Raji (cell line): Measurements from ENCODE around the gene LAIR2.
A peak's percentile ranks its signal among the peaks of the same experiment; 100 is the strongest.

Experiments used
- POLR2A ChIP-seq: IDR thresholded peaks from 2 replicates; pipeline ENCODE4 v1.6.1; 2011; ENCODE audit warnings: low read depth, low read length, control low read depth; ENCODE audit not compliant: insufficient read depth

The LAIR2 gene

DNA sequence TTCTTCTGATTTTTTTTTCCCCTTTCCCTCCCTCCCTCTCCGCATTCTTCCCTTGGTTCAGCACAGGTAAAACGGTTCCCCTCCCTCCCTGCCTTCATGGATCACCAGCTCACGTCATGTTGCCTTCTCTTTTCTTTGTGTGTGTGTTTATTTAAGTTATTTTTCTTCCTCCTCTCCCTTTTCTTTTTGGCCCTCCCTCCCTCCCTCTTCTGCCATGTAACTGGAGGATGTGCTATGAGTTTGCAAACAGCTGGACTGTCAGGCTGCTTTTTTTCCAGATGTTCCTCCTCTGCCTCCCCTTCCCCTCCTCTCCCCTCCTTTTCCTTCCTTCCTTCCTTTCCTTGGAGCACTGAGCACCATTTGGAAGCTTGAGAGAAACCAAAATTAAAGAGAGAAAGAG is 41.0 kb upstream of the LAIR2 start:
- no peak for TF ChIP-seq POLR2A

DNA sequence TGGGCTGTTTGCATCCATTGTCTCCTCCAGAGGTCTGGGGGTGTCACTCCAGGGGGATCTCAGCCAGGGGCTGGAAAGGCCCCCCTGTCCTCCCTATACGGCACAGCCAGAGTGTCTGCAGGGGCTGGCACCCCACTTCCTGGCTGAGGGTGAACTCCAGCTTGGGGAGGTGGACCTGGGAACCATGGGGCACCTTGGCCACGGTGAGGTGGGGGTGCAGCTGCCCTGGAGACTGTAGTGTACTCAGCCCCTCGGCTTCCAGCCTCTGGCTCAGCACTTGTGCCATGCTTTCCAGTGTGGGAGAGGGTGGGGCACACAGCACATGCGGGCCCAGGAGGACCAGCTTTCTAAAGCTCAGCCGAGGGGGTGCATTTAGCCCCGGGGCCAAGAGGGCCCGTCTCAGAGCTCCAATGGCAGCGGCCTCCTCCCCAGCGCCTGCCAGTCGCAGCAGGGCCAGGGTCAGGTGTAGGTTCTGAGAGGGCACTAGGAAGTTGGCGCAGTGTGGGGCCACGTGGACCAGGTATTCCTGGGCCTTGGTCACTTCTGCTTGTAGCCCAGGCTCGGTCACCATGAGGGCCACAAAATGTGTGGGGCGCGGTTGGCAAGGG is 40.5 kb upstream of the LAIR2 start:
- TF ChIP-seq POLR2A = no peak

DNA sequence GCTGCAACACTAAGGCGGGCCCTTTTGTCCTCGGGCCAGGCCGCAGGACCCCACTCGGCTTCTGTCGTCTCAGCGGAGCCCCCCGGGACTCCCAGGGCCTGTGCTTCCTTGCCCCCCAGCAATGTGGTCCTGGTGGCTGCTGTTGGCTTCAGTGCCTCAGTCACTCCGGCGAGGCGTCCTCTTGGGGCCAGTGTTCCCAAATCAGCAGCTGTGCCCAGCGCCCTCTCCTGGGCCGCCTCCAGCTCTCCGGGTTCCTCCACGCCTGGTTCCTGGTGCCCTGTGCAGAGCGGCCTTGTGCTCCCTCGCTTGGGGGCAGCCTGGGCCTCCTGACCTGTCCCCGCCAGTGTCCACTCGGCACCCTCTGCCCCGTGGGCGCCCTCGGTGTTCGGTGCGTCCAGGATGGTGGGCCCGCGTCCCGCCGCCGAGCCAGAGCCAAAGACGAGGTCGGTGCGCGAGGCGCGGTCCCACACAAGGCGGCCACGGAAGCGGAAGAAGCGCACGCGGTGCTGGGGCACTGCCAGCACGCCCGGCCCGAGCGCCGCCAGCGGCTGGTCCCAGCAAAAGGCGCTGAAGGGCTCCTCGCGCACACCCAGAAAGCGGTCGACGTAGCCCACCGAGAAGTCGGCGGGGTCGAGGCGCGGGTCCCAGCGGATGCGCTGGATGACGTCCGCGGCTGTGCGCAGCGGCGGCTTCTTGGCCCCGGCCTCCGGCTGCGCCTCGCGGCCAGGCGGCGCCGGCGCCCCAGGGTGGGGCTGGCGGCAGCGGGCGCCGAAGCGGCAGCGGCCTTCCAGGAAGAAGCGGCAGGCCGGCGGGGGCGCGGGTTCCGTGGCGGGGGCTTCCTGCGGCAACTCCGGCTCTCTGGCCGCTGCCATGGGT is 39.7 kb upstream of the LAIR2 start:
- TF ChIP-seq POLR2A = no peak

DNA sequence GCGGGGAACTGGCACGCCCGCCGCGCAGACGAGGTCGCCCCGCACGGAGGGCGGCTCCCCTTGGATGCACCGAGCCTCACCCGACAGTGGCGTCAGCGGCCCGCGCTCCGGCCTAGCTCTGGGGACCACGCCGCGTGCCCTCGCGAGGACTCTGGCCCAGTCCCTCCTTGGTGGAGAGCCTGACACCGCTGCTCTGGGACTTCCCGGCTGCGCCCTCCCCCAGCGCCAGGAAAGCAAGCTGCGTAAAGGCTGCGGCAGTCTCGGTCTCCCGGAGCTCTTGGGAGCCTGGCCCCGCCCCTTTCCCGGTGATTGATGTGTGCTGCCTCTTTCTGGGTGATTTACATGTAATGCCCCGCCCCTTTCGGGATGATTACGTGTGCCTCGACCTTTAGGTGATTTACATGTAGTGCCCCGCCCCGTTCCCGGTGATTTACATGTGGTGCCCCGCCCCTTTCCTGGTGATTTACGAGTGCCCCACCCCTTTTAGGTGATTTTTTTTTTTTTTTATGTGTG is 39.0 kb upstream of the LAIR2 start, which contains the start of gene LENG9:
LENG9 (minus strand) TSS at position 248 of the 513 bp plus-strand sequence. CDS start 252 bp downstream, outside the sequence.
- no peak for TF ChIP-seq POLR2A

DNA sequence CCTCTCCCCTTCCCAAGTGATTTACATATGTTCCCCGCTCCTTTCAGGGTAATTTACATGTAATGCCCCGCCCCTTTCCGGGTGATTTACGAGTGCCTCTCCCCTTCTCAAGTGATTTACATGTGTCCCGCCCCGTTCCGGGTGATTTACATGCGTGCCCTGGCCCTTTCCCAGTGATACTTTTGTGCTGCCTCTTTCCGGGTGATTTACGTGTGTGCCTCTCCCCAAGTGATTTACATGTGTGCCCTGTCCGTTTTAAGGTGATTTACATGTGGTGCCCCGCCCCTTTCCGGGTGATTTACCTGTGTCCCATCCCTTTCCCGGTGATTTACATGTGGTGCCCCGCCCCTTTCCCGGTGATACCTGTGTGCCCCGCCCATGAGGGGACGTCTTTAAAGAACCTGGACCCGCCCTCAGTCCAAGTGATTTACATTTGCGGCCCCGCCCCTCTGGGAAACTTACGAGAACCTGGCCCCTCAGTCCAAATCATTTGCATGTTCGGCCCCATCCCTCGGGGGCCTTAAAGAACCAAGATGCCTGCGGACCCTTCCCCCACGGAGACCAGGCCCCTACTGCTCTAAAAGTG is 38.5 kb upstream of the LAIR2 start:
- TF ChIP-seq POLR2A = no peak

DNA sequence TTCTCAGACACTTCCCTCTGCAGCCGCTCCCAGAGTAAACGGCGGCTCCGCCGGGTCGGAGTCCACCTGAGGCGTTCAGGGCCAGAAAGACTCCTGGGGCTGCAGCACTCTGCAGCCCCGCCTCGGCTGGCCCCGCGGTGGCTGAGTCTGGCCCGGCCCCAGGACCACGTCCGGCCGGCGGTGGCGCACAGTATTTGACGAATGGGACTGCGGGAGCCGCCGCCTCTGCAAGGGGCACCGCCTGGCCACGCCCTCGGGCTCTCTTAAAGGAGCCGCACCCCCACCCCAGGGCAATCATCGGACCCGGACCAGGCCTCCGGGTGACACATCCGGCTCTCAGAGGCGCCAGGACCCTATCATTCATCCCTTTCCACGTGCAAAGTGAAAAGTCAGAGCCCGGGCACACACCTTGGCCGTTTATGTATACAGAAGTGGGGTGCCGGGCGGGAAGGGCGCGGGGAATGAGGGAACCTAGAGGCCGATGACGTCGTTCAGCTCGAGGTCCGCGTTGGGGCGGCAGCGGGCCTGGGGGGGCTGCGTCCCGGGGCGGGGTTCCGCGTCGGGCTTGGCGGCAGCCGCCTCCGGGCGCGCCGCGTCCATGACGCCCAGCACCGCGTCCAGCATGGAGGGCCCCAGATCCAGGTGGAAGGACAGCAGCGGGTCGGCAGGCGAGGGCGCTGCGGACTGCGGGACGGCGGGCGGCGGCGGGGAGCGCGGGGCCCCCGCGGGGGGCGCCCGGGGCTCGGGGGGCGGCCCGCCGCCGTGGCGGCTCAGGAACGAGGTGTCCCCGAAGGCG is 37.8 kb upstream of the LAIR2 start:
- TF ChIP-seq POLR2A = peak; percentile 48; the same call in 1 of the 2 replicates

DNA sequence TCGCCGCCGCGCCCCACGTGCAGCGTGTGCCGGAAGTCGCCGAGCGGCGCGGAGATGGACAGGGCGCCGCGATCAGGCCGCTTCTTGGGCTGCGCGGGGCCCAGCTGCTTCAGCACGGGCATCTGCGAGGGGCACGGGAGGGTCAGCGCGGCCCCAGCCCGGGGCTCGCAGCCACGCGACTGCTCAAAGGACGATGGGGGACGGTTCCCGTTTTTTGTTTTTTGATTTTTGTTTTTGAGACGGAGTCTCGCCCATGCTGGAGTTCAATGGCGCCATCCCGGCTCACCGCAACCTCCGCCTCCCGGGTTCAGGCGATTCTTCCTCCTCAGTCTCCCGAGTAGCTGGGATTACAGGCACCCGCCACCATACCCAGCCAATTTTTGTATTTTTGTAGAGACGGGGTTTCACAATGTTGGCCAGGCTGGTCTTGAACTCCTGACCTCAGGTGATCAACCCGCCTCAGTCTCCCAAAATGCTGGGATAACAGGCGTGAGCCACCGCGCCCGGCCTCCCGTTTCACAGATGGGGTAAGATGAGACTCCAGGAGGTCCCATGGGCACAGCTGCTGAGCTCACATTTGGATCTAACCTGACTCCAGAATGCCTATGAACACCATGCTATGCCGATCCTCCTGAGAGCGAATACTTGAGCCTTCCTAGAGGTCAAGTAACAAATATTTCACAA is 37.1 kb upstream of the LAIR2 start:
- TF ChIP-seq POLR2A = no peak

DNA sequence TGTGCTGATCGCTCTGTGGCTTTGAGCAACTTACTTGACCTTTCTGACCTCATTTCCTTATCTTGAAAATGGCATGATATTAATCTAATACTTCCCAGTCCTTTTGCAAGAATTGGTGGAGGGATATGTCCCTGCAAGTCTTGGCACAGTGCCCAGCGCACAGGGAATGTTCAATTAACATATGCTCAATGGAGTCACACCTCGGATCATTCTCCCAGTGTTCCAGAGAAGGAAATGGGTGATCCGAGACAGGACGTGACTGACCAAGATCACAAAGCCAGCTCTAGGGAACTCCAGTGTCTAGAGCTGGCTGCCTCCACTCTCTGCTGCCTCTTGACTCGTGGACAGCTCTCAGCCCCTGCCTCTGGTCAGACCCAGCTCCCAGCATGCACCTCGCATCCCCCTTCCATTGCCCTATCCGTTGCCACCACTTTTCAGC is 33.1 kb upstream of the LAIR2 start:
- no peak for TF ChIP-seq POLR2A

DNA sequence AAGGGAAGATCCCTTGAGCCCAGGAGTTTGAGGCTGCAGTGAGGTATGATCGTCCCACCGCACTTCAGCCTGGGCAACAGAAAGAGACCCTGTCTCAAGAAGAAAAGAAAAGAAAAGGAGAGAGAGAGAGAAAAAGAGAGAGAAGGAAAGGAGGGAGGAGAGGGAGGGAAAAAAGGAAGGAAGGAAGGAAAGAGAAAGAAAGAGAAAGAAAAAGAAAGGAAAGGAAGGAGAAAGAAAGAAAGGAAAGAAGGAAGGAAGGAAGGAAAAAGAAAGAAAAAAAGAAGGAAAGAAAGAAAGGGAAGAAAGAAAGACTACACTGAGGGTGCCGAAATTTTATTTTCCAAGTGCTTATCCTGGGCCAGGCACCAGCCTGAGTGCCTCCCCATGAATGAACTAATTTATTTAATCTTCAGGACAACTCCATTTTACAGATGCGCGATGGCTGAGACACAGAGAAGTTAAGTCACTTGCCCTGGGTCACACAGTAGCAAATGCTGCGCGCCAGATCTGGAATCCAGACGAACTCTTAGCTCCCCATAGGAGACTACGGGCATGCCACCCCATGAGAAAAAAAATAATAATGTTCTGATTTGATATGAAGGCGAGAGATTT is 32.2 kb upstream of the LAIR2 start:
- TF ChIP-seq POLR2A = no peak

DNA sequence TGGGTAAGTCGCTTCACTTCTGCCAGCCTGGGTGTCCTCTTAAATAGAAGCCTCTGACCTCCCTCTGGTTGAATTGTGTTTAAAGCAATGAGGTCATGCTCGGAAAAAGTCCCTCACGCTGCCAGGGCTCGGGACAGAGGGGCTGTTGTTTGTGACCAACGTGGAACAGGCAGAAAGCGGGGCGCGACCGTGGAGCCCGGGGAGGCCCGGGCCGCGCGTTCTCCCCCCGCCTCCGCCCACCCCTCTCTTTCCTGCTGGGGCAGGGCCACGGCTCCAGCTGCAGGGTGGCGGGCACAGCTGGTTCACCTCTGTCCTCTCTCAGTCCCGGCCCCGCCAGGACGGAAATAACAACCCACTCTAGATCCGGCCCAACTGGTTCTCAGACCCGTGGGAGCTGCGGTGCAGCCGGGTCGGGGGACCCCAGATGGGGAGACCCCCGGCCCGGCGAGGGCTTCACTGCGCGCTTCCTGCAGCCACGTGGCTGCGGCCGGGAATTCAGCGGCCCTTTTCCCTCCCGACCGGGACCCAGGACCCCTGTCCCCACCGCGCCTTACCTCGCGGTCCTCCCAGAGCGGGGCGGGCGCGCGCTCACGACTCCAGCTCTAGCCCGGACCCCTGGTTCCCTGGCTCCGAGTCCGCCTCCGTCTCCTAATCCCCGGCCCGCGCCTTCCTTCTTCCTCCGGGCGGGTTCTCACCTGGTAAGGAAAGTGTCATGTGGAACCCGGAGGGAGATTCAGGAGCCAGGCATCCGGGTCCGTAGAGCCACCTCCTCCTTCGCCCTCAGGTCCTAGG is 31.4 kb upstream of the LAIR2 start:
- TF ChIP-seq POLR2A = no peak

DNA sequence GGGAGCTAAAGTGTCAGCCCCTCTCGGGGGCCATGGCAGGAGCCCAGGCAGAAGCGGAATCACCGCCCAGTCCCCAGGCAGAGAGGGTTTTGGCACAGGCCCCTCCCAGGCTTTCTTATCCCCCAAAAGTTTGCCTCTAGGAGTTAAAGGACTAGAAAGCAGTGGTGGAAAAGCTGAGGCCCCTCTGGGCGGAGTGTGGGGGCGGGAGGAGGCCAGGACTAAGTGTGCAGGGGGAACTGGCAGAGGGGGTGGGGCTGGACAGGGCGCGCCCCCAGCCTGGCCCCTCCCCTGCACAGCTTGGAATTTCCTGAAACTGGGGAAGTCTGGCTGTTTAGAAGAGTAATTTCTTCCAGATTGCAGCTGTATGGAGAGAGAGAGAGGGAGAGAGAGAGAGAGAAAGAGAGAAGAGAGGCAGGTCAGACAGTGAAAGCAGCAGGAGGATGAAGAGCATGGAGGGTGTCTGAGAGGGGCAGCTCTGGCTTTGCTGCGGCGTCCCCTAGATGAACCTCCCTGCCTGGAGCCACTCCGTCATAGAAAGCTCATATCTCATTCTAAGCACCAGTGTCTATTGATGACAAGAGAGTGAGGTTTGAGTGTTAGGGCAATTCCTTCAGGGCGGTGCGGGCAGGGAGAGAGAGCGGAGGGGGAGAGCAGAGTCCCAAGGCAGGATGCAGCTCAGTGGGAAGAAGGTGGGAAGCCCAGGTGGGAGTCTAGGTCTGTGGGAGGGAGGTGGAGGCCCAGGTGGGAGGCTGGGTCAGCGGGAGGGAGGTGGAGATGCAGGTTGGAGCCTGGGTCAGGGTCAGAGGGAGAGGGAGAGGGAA is 29.4 kb upstream of the LAIR2 start, which contains the start of gene CDC42EP5:
CDC42EP5 (minus strand) TSS at position 226 of the 821 bp plus-strand sequence. CDS start 7,749 bp downstream, outside the sequence.
- no peak for TF ChIP-seq POLR2A

DNA sequence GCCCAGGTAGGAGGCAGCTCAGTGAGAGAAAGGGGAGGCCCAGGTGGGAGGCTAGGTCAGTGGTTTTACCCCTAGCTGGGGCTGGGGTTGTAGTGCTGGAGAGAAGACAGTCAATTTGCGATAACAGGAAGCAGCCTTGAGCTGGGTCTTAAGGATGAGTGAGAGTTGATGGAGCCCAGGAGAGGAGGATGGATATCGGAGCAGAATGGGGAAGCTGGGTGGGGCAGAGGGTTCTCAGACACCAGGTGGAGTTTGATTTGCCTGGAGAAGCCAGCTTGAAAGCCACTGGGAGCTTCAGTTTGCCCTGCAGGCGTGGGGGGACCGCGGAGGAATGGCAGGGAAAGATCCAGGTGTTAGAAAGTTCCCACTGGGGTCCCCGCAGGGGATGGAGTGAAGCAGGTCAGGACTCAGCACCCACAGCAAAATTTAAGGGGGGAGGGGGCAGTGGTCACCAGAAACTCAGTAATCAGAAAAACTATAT is 28.7 kb upstream of the LAIR2 start:
- no peak for TF ChIP-seq POLR2A
